HepG2 (cell line): ENCODE results near the gene DCLRE1B. TPM values are rescaled to one million over a fixed set of nuclear protein-coding genes. Genes with fewer than 3 reads are reported as not detected.

ENCODE experiments used
- ARNTL ChIP-seq: sonication (generic); formaldehyde crosslinking; IDR thresholded peaks from 2 replicates; pipeline ENCODE4 v1.4.0; 2020; ENCODE audit warnings: mild to moderate bottlenecking, missing genetic modification reagents
- EP300 ChIP-seq, 3 experiments: sonication (generic) in 1 of 3; formaldehyde crosslinking in 1 of 3; IDR thresholded peaks; 2 replicates each; pipeline versions ENCODE4 v1.5.1 to v1.6.1; 2011 to 2020; ENCODE audit warnings: low read depth in 2 of 3, low read length in 2 of 3, borderline replicate concordance in 1 of 3, improper control_type of control experiment in 1 of 3, mild to moderate bottlenecking in 1 of 3, missing genetic modification reagents in 1 of 3, moderate library complexity in 1 of 3
- FLYWCH1 ChIP-seq: sonication (generic); formaldehyde crosslinking; IDR thresholded peaks from 2 replicates; pipeline ENCODE4 v1.8.1; 2023; ENCODE audit warnings: mild to moderate bottlenecking, missing genetic modification reagents
- FOXK2 ChIP-seq: fragments of 450-650 bp; IDR thresholded peaks from 2 replicates; pipeline ENCODE4 v1.6.1; 2016
- GABPB1 ChIP-seq: IDR thresholded peaks from 2 replicates; pipeline ENCODE4 v1.6.1; 2016; ENCODE audit warnings: mild to moderate bottlenecking, missing genetic modification reagents, moderate library complexity, missing compliant biosample characterization
- SAP130 ChIP-seq: IDR thresholded peaks from 2 replicates; pipeline ENCODE4 v1.6.1; 2016; ENCODE audit warnings: low read depth
- SMARCC2 ChIP-seq: fragments of 450-650 bp; IDR thresholded peaks from 2 replicates; pipeline ENCODE4 v1.6.1; 2017; ENCODE audit warnings: antibody characterized with exemption, mild to moderate bottlenecking
- ZNF24 ChIP-seq: fragments of 450-650 bp; IDR thresholded peaks from 2 replicates; pipeline ENCODE4 v1.6.1; 2017; ENCODE audit warnings: antibody characterized with exemption, mild to moderate bottlenecking
- ZNF30 ChIP-seq: sonication (generic); formaldehyde crosslinking; IDR thresholded peaks from 2 replicates; pipeline ENCODE4 v1.5.0; 2020; ENCODE audit warnings: mild to moderate bottlenecking, missing genetic modification reagents
- ZNF512 ChIP-seq: sonication (generic); formaldehyde crosslinking; IDR thresholded peaks from 2 replicates; pipeline ENCODE4 v1.4.0; 2020; ENCODE audit warnings: mild to moderate bottlenecking, missing genetic modification reagents
- ZNF639 ChIP-seq: conservative IDR thresholded peaks from 2 replicates; pipeline ENCODE4 v1.6.1; 2018; ENCODE audit warnings: missing genetic modification reagents
- ZNF772 ChIP-seq: sonication (generic); formaldehyde crosslinking; IDR thresholded peaks from 2 replicates; pipeline ENCODE4 v1.5.0; 2020; ENCODE audit warnings: mild to moderate bottlenecking, missing genetic modification reagents
- ZNF841 ChIP-seq: sonication (generic); formaldehyde crosslinking; IDR thresholded peaks from 2 replicates; pipeline ENCODE4 v1.8.1; 2023; ENCODE audit warnings: missing genetic modification reagents, borderline replicate concordance
- polyA plus RNA-seq, 8 experiments: library from polyadenylated mRNA; depleted of rRNA in 3 of 8; stranded (reverse) in 7 of 8; unstranded in 1 of 8; fragments of >200 nt; fragmentation: Illumina TruSeq in 4 of 8; extraction: Trizol in 4 of 8; gene quantifications; 2 replicates each; pipeline versions ENCODE4 v1.2.1 to v1.2.3, GENCODE V29; 2011 to 2016; ENCODE audit warnings: low read depth in 4 of 8, missing spikeins in 1 of 8, mixed read lengths in 1 of 8; ENCODE audit not compliant: insufficient read depth in 1 of 8
- total RNA-seq, 5 experiments: library from RNA; depleted of rRNA; stranded (reverse); fragments of >200 nt; fragmentation: Illumina TruSeq; extraction: Trizol; gene quantifications; 2 replicates each; pipeline ENCODE4 v1.2.3, GENCODE V29; 2016; ENCODE audit warnings: low read depth in 1 of 5
- TF ChIP-seq, protein P1 (sequence below): sonication (generic); formaldehyde crosslinking; IDR thresholded peaks from 2 replicates; pipeline ENCODE4 v1.5.0; 2020; ENCODE audit warnings: mild to moderate bottlenecking, missing genetic modification reagents, borderline replicate concordance
- TF ChIP-seq, protein P2 (sequence below): sonication (generic); formaldehyde crosslinking; IDR thresholded peaks from 2 replicates; pipeline ENCODE4 v1.9.0; 2021; ENCODE audit warnings: missing genetic modification reagents, mild to moderate bottlenecking, borderline replicate concordance

DCLRE1B gene
- total and polyA plus RNA-seq, 2 of the 13 experiments (the other 11 are each of a cell fraction or from before 2014, with no cell fraction given) = 2.7 to 8.0 TPM

DNA sequence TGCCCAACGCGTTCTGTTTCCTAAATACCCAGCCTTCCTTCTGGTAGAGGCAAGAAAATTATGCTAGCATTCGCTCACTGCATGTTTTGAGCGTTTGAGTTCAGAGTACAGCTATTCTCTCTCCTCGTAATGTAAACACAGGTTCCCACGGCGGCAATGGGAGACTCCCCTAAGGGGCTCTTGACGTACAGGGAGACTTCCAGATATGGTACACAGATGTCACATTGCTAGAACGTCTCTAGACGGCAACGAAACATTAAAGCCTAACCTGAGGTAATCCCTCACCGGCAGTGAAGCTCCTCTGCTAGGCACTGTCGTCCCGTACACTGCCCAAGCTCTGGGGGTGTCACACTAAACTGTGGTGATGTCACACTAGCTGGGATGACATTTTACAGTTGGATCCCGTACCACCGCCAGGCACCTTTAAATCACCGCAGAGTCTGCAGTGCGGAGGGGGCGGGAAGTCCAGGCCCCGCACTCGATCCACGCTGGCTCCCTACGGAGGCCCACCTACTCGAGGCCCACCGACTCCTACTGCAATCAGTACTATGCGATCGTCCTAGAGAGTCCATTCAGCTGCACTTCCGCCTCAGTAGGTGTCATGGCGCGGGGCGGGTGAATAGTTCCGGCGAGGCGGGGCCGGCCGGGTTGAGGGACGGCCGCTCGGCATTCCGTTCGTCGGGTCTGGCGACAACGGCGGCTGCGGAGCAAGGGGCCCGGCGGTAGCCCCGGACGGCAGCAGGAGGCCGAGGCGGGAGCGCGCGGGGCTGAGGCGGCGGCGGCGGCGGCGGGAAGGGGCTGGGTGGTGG, 24.0 kb downstream of the DCLRE1B start, which contains the start of gene HIPK1 (continued):
- TF ChIP-seq ZNF30 (CRISPR knock-in tag) = no peak
- TF ChIP-seq, protein P1, sequence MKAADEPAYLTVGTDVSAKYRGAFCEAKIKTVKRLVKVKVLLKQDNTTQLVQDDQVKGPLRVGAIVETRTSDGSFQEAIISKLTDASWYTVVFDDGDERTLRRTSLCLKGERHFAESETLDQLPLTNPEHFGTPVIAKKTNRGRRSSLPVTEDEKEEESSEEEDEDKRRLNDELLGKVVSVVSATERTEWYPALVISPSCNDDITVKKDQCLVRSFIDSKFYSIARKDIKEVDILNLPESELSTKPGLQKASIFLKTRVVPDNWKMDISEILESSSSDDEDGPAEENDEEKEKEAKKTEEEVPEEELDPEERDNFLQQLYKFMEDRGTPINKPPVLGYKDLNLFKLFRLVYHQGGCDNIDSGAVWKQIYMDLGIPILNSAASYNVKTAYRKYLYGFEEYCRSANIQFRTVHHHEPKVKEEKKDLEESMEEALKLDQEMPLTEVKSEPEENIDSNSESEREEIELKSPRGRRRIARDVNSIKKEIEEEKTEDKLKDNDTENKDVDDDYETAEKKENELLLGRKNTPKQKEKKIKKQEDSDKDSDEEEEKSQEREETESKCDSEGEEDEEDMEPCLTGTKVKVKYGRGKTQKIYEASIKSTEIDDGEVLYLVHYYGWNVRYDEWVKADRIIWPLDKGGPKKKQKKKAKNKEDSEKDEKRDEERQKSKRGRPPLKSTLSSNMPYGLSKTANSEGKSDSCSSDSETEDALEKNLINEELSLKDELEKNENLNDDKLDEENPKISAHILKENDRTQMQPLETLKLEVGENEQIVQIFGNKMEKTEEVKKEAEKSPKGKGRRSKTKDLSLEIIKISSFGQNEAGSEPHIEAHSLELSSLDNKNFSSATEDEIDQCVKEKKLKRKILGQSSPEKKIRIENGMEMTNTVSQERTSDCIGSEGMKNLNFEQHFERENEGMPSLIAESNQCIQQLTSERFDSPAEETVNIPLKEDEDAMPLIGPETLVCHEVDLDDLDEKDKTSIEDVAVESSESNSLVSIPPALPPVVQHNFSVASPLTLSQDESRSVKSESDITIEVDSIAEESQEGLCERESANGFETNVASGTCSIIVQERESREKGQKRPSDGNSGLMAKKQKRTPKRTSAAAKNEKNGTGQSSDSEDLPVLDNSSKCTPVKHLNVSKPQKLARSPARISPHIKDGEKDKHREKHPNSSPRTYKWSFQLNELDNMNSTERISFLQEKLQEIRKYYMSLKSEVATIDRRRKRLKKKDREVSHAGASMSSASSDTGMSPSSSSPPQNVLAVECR (CRISPR knock-in tag) = peak; percentile 94
- no peak for TF ChIP-seq ZNF841 (CRISPR knock-in tag)
- TF ChIP-seq ZNF772 = peak; percentile 48; the same call in 1 of the 2 replicates
- TF ChIP-seq ZNF512 (CRISPR knock-in tag) = no peak
- peak; percentile 69 for TF ChIP-seq ZNF639 (CRISPR knock-in tag)
- TF ChIP-seq ZNF24 = peak; percentile 50; the same call in 1 of the 2 replicates
- peak; percentile 86 for TF ChIP-seq FOXK2
- peak; percentile 72; the same call in 1 of the 2 replicates for TF ChIP-seq ARNTL (CRISPR knock-in tag)
- no peak for TF ChIP-seq SMARCC2
- TF ChIP-seq EP300 (IDR thresholded peaks at IDR 0.05; ENCODE audit: low read depth in 2 of 2, low read length in 2 of 2) = peak in 1 of 2 experiments; percentile 32; a peak in 2 of 4 replicates
- TF ChIP-seq EP300 (CRISPR knock-in tag; IDR thresholded peaks at IDR 0.05; ENCODE audit: borderline replicate concordance) = peak; percentile 45; the same call in 1 of the 2 replicates
- peak; percentile 97 for TF ChIP-seq SAP130 (CRISPR knock-in tag)
- peak; percentile 96 for TF ChIP-seq GABPB1 (CRISPR knock-in tag)
- TF ChIP-seq FLYWCH1 (CRISPR knock-in tag) = no peak
- TF ChIP-seq, protein P2, sequence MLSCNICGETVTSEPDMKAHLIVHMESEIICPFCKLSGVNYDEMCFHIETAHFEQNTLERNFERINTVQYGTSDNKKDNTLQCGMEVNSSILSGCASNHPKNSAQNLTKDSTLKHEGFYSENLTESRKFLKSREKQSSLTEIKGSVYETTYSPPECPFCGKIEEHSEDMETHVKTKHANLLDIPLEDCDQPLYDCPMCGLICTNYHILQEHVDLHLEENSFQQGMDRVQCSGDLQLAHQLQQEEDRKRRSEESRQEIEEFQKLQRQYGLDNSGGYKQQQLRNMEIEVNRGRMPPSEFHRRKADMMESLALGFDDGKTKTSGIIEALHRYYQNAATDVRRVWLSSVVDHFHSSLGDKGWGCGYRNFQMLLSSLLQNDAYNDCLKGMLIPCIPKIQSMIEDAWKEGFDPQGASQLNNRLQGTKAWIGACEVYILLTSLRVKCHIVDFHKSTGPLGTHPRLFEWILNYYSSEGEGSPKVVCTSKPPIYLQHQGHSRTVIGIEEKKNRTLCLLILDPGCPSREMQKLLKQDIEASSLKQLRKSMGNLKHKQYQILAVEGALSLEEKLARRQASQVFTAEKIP (CRISPR knock-in tag) = no peak
